Measurements from ENCODE around the gene RAB25.
A peak's percentile ranks its signal among the peaks of the same experiment; 100 is the strongest.

RAB25 gene

DNA sequence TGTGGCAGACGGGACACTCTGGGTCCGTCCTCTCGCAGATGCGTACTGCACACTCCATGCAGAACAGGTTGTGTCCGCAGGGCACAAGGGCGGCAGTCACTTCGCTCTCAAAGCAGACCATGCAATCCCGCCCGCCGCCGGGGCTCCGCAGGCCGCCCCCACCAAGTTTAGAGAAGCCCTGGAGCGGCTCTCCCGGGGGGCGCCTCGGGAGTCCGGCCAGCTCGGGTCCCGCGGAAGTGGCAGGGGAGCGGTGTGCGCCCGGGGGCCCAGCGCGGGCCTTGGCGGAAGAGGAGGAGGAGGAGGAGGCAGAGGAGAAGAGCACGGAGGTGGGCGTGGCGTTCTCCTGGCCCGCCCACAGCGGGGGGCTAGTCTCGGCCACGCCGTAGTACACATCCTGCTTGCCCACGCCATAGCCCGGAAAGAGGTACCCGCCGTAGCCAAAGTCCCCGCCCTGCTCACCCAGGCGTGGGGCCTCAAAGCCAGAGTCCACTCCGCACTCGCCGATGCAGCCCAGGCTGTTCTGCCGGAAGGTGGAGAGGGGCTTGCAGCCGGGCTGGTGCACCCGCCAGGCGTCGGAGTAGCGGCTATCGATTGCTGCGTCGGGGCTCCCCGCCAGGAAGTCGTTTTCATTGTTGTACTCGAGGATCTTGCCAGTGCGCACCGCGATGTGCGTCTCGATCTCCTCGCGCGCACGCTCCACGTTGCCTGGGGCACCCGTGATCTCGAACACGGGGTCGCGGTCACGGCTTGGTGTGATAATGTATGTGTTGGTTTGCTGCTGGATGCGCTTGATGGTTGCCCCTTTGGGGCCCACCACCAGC is 15.9 kb downstream of the RAB25 start:
- CTCF ChIA-PET = no interaction called here
- H3K27ac ChIP-seq = 0 out of 2 replicates have a peak overlapping the region, but pooled peaks have one; percentile 6
- TF ChIP-seq, protein P1, sequence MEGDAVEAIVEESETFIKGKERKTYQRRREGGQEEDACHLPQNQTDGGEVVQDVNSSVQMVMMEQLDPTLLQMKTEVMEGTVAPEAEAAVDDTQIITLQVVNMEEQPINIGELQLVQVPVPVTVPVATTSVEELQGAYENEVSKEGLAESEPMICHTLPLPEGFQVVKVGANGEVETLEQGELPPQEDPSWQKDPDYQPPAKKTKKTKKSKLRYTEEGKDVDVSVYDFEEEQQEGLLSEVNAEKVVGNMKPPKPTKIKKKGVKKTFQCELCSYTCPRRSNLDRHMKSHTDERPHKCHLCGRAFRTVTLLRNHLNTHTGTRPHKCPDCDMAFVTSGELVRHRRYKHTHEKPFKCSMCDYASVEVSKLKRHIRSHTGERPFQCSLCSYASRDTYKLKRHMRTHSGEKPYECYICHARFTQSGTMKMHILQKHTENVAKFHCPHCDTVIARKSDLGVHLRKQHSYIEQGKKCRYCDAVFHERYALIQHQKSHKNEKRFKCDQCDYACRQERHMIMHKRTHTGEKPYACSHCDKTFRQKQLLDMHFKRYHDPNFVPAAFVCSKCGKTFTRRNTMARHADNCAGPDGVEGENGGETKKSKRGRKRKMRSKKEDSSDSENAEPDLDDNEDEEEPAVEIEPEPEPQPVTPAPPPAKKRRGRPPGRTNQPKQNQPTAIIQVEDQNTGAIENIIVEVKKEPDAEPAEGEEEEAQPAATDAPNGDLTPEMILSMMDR (conservative IDR thresholded peaks at IDR 0.05; ENCODE audit: low read depth) = no peak
- POLR2A ChIA-PET (ENCODE audit: low non-redundant PET) = no interaction called here
- DNase-seq (ENCODE audit: low spot score) = no peak

DNA sequence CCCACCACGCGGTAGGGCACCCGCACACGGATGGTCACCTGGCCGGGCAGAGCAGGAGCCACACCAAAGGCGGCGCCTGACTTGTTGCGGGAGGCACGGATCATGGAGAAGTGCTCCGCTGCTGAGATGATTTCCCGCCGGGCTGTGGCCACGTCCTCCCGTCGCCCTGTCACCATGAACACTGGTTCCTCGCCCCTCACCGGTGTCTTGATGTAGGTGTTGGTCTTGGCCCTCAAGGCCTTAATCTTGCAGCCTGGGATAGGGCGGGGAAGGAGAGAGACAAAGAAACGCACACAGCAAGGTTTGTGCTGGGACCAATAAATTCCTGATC is 16.4 kb downstream of the RAB25 start:
- 0 out of 2 replicates have a peak overlapping the region, but pooled peaks have one; percentile 6 for H3K27ac ChIP-seq

DNA sequence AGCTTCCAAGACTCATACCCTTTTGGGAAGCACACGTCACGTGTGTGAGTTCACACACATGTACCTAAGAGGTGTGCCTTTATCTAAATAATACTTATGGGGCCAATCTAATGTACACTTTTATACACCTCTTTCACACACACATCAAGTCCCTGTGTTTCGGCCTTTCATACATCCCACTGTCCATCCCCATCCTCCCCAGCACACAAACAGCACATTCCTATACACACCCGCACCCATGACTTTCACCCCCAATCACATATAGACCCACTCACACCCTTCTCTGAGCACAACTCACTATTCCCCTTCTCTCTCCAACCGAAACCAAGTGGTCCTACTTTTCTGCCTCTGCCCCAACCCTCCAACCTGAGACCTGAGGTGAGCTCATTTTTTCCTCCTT is 17.8 kb downstream of the RAB25 start:
- CTCF ChIA-PET = interaction anchor here (1.2 kb wide), 1 partner anchor 12 kb away, joined by 3 read pairs; no protein-coding TSS in a partner anchor
- peak overlapping the region; percentile 33 for H3K27ac ChIP-seq
- no peak for DNase-seq (ENCODE audit: low spot score)
- POLR2A ChIA-PET (ENCODE audit: low non-redundant PET) = no interaction called here
- TF ChIP-seq, protein P1 (conservative IDR thresholded peaks at IDR 0.05; ENCODE audit: low read depth) = no peak

More for the DNA sequence above, 16.4 kb downstream of the RAB25 start:
- POLR2A ChIA-PET (ENCODE audit: low non-redundant PET) = no interaction called here
- CTCF ChIA-PET = no interaction called here
- DNase-seq (ENCODE audit: low spot score) = no peak
- TF ChIP-seq, protein P1 (conservative IDR thresholded peaks at IDR 0.05; ENCODE audit: low read depth) = no peak

DNA sequence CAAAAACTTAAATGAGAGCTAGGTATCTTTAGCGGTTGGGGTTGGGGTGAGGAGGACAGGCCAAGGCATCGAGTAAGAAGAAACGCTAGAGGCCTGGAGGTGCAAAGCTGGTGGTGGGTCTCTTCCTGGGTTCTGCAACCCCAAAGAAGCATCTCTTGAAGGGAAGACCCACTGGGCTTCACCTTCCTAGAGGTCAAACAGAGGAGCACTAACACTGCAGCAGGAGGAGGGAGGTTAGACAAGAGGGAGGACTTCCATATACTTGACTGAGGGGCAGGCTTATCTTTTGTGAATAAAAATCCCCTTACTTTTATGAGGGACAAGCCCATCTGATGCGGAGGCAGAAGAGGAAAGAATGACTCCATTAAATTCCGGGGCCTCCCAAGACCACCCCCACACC is 18.8 kb downstream of the RAB25 start:
- ChIA-PET POLR2A (ENCODE audit: low non-redundant PET) (no interaction called here), CTCF (interaction anchor here (0.6 to 0.8 kb wide), 2 partner anchors 10 to 13 kb away, joined by 3 read pairs; no protein-coding TSS in a partner anchor)
- H3K27ac ChIP-seq = peak overlapping the region; percentile 79
- DNase-seq (ENCODE audit: low spot score) = no peak
- TF ChIP-seq, protein P1 (conservative IDR thresholded peaks at IDR 0.05; ENCODE audit: low read depth) = no peak

DNA sequence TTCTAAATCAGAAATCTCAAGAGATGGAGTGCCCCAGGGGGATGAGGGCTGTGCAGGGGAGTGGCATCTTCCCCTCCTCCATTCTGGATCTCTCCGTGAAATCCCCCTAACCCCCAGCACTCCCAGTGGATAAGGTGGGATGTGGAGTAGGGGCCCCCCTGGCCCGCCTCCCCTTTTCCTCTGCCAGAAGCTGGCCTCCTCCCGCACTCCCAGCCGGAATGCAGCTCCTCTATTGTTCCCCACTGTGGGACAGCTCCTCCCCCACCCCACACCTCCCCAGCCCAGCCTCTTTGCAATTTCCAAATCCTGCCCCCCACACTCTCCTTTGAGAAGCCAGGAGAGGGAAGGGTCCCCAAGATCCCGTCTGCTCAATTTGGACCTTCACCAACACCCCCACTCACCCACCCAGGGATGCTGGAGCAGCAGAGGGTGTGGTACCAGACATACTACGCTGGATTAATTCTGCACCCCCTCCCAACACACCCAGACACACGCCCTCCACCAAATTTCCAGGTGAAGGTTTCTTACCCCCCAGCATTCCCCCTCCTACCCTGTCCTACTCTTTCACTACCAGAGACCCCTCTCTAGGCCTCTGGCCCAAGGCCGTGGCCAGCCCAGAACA is 19.4 kb downstream of the RAB25 start:
- POLR2A ChIA-PET (ENCODE audit: low non-redundant PET) = no interaction called here
- H3K27ac ChIP-seq = peak overlapping the region; percentile 79
- TF ChIP-seq, protein P1 (conservative IDR thresholded peaks at IDR 0.05; ENCODE audit: low read depth) = no peak
- CTCF ChIA-PET = interaction anchor here (0.6 to 0.8 kb wide), 2 partner anchors 11 to 14 kb away, joined by 3 read pairs; no protein-coding TSS in a partner anchor
- no peak for DNase-seq (ENCODE audit: low spot score)

DNA sequence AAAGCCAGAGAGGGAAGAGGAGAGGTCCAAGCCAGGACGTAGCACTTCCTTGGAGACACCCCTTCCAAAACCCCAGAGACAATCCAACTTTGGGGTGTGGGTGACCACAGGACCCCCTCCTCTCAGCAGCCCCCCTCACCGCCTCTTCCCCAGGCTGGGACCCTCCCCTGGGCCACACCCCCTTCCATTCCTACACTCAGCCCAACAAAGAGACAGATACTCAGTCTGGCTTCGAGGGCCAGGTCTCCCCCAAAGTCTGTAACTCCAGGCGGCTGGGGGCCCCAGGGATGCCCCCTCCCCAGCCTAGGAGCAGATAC is 19.9 kb downstream of the RAB25 start:
- POLR2A ChIA-PET (ENCODE audit: low non-redundant PET) = no interaction called here
- H3K27ac ChIP-seq = peak overlapping the region; percentile 79
- CTCF ChIA-PET = no interaction called here
- DNase-seq (ENCODE audit: low spot score) = no peak
- TF ChIP-seq, protein P1 (conservative IDR thresholded peaks at IDR 0.05; ENCODE audit: low read depth) = no peak

All from RWPE1 (cell line).